HepG2 (cell line): ENCODE data around the gene MAN1B1. TPM values are rescaled to one million over a fixed set of nuclear protein-coding genes. Genes with fewer than 3 reads are reported as not detected.

Source experiments
- BORCS8-MEF2B ChIP-seq: sonication (generic); formaldehyde crosslinking; IDR thresholded peaks from 2 replicates; pipeline ENCODE4 v1.8.0; 2022; ENCODE audit warnings: mild to moderate bottlenecking, missing genetic modification reagents
- CCDC6 ChIP-seq: sonication (generic); formaldehyde crosslinking; IDR thresholded peaks from 2 replicates; pipeline ENCODE4 v1.8.1; 2022; ENCODE audit warnings: mild to moderate bottlenecking, missing genetic modification reagents, moderate library complexity
- DBP ChIP-seq: sonication (generic); formaldehyde crosslinking; IDR thresholded peaks from 2 replicates; pipeline ENCODE4 v1.4.0; 2020; ENCODE audit warnings: missing genetic modification reagents; ENCODE audit errors: not compliant biosample characterization
- E2F2 ChIP-seq: sonication (generic); formaldehyde crosslinking; IDR thresholded peaks from 2 replicates; pipeline ENCODE4 v1.4.0; 2020; ENCODE audit warnings: missing genetic modification reagents, borderline replicate concordance
- FOXJ3 ChIP-seq: sonication (generic); formaldehyde crosslinking; IDR thresholded peaks from 2 replicates; pipeline ENCODE4 v1.4.0; 2020; ENCODE audit warnings: missing genetic modification reagents, mild to moderate bottlenecking, borderline replicate concordance
- HNF4G ChIP-seq, 2 experiments: sonication (generic) in 1 of 2; formaldehyde crosslinking in 1 of 2; IDR thresholded peaks; 2 replicates each; pipeline versions ENCODE4 v1.4.0 to v1.6.1; 2011 to 2020; ENCODE audit warnings: borderline replicate concordance in 2 of 2, low read depth in 2 of 2, mild to moderate bottlenecking in 2 of 2, low read length in 1 of 2, missing genetic modification reagents in 1 of 2, moderate library complexity in 1 of 2
- MED13 ChIP-seq: sonication (generic); formaldehyde crosslinking; IDR thresholded peaks from 2 replicates; pipeline ENCODE4 v1.5.0; 2020; ENCODE audit warnings: missing genetic modification reagents
- NCOA2 ChIP-seq: sonication (generic); formaldehyde crosslinking; IDR thresholded peaks from 2 replicates; pipeline ENCODE4 v1.8.0; 2022; ENCODE audit warnings: inconsistent platforms
- SOX13 ChIP-seq, 3 experiments: fragments of 450-650 bp in 1 of 3; sonication (generic) in 1 of 3; formaldehyde crosslinking in 1 of 3; IDR thresholded peaks in 2 of 3; conservative IDR thresholded peaks in 1 of 3; 2 replicates each; pipeline versions ENCODE4 v1.5.0 to v1.6.1; 2016 to 2020; ENCODE audit warnings: antibody characterized with exemption in 1 of 3, mild to moderate bottlenecking in 1 of 3, missing compliant biosample characterization in 1 of 3, missing genetic modification reagents in 1 of 3, moderate library complexity in 1 of 3
- SRSF1 ChIP-seq: fragments of 200-400 bp; formaldehyde crosslinking; optimal IDR thresholded peaks from 2 replicates; pipeline ENCODE3; 2017; ENCODE audit warnings: mild to moderate bottlenecking, low read depth, low read length, moderate library complexity
- TSC22D2 ChIP-seq: sonication (generic); formaldehyde crosslinking; IDR thresholded peaks from 2 replicates; pipeline ENCODE4 v1.5.1; 2020; ENCODE audit warnings: missing genetic modification reagents, mild to moderate bottlenecking, borderline replicate concordance
- ZBTB2 ChIP-seq: sonication (generic); formaldehyde crosslinking; IDR thresholded peaks from 2 replicates; pipeline ENCODE4 v1.8.0; 2022; ENCODE audit warnings: low read depth, missing genetic modification reagents
- ZNF264 ChIP-seq: sonication (generic); formaldehyde crosslinking; IDR thresholded peaks from 2 replicates; pipeline ENCODE4 v1.4.0; 2020; ENCODE audit warnings: missing genetic modification reagents
- ZNF83 ChIP-seq: sonication (generic); formaldehyde crosslinking; IDR thresholded peaks from 2 replicates; pipeline ENCODE4 v1.4.0; 2020; ENCODE audit warnings: missing genetic modification reagents, mild to moderate bottlenecking, borderline replicate concordance
- polyA plus RNA-seq, 8 experiments: library from polyadenylated mRNA; depleted of rRNA in 3 of 8; stranded (reverse) in 7 of 8; unstranded in 1 of 8; fragments of >200 nt; fragmentation: Illumina TruSeq in 4 of 8; extraction: Trizol in 4 of 8; gene quantifications; 2 replicates each; pipeline versions ENCODE4 v1.2.1 to v1.2.3, GENCODE V29; 2011 to 2016; ENCODE audit warnings: low read depth in 4 of 8, missing spikeins in 1 of 8, mixed read lengths in 1 of 8; ENCODE audit not compliant: insufficient read depth in 1 of 8
- total RNA-seq, 5 experiments: library from RNA; depleted of rRNA; stranded (reverse); fragments of >200 nt; fragmentation: Illumina TruSeq; extraction: Trizol; gene quantifications; 2 replicates each; pipeline ENCODE4 v1.2.3, GENCODE V29; 2016; ENCODE audit warnings: low read depth in 1 of 5

MAN1B1 gene
- total and polyA plus RNA-seq, 2 of the 13 experiments (the other 11 are each of a cell fraction or from before 2014, with no cell fraction given), result 48.9 to 59.5 TPM

- no peak for TF ChIP-seq ZBTB2 (CRISPR knock-in tag)
- peak; percentile 55 for TF ChIP-seq DBP (CRISPR knock-in tag)
- TF ChIP-seq BORCS8-MEF2B (CRISPR knock-in tag), result 0 out of 2 replicates have a peak, but pooled peaks have one; percentile 3
- peak; percentile 72 for TF ChIP-seq SRSF1
- TF ChIP-seq NCOA2, result 0 out of 2 replicates have a peak, but pooled peaks have one; percentile 21
- peak; percentile 71; the same call in 1 of the 2 replicates for TF ChIP-seq HNF4G (IDR thresholded peaks at IDR 0.05; ENCODE audit: borderline replicate concordance, low read depth, low read length)
- TF ChIP-seq HNF4G (CRISPR knock-in tag; IDR thresholded peaks at IDR 0.05; ENCODE audit: borderline replicate concordance, low read depth), result no peak
- TF ChIP-seq SOX13 (IDR thresholded peaks at IDR 0.05), result no peak
- 0 out of 4 replicates have a peak, but pooled peaks of 1 of the 2 experiments have one; percentile 29 for TF ChIP-seq SOX13 (CRISPR knock-in tag; conservative IDR thresholded peaks at IDR 0.05 in 1 of 2, IDR thresholded peaks at IDR 0.05 in 1 of 2)
- 0 out of 2 replicates have a peak, but pooled peaks have one; percentile 18 for TF ChIP-seq CCDC6 (CRISPR knock-in tag)
- TF ChIP-seq FOXJ3, result 0 out of 2 replicates have a peak, but pooled peaks have one; percentile 10
- TF ChIP-seq TSC22D2 (CRISPR knock-in tag), result peak; percentile 57; the same call in 1 of the 2 replicates
- TF ChIP-seq ZNF264 (CRISPR knock-in tag), result peak; percentile 48; the same call in 1 of the 2 replicates
- no peak for TF ChIP-seq E2F2 (CRISPR knock-in tag)
- TF ChIP-seq MED13 (CRISPR knock-in tag), result 0 out of 2 replicates have a peak, but pooled peaks have one; percentile 7
- peak; percentile 27; the same call in 1 of the 2 replicates for TF ChIP-seq ZNF83 (CRISPR knock-in tag)
Measured at GRCh38 chr9:137054932-137055384, 31.8 kb upstream of the MAN1B1 start (continued).
